Astrocyte of the cerebellum (primary cell): Measurements from ENCODE around the gene RAB37.

Source experiments
- DNase-seq: peaks from one replicate; pipeline ENCODE4 v3.0.0-alpha.2; 2011; ENCODE audit warnings: low read depth
- H3K4me3 ChIP-seq: 2 replicates; pipeline ENCODE4 v1.5.1; 2011; ENCODE audit warnings: mild to moderate bottlenecking, low read depth, low read length, moderate library complexity
- CTCF ChIP-seq: IDR thresholded peaks from 2 replicates; pipeline ENCODE4 v1.5.1; 2012; ENCODE audit warnings: low read length, low read depth, moderate library complexity, mild to moderate bottlenecking; ENCODE audit errors: missing control alignments
- in situ Hi-C: cut with HindIII; loops from 2 replicates; pipeline ENCODE4 v1.10.0; 2017; ENCODE audit warnings: low sequenced_read_pairs

Gene RAB37

GRCh38 chr17:74711058-74711824 is 25.8 kb upstream of the RAB37 start:
- no peak overlapping the region for H3K4me3 ChIP-seq
- no peak for DNase-seq
- TF ChIP-seq CTCF: no peak
- in situ Hi-C loops: no loop called here

GRCh38 chr17:74712301-74712700 is 24.8 kb upstream of the RAB37 start:
- no peak for DNase-seq
- no peak for TF ChIP-seq CTCF
- in situ Hi-C loops: no loop called here
- no peak overlapping the region for H3K4me3 ChIP-seq

- in situ Hi-C loops: no loop called here
- H3K4me3 ChIP-seq: no peak within 1 kb of the TSS
- no peak for DNase-seq
- TF ChIP-seq CTCF: no peak
These were observed 24.3 kb upstream of the RAB37 start, which contains the start of gene CD300LF for GRCh38 chr17:74712756-74713155. Gene CD300LF (minus strand): TSS chr17:74712923. CDS start chr17:74712866, 57 bp downstream.

- H3K4me3 ChIP-seq: no peak overlapping the region
- DNase-seq: no peak
- in situ Hi-C loops: no loop called here
- TF ChIP-seq CTCF: no peak
These were observed 23.8 kb upstream of the RAB37 start for GRCh38 chr17:74713171-74713755.

GRCh38 chr17:74715144-74715543 is 21.9 kb upstream of the RAB37 start:
- in situ Hi-C loops: no loop called here

GRCh38 chr17:74720506-74720905 is 16.6 kb upstream of the RAB37 start:
- H3K4me3 ChIP-seq: no peak overlapping the region
- no peak for TF ChIP-seq CTCF
- DNase-seq: no peak
- in situ Hi-C loops: no loop called here

More at GRCh38 chr17:74715144-74715543, 21.9 kb upstream of the RAB37 start:
- no peak for DNase-seq
- TF ChIP-seq CTCF: no peak
- no peak overlapping the region for H3K4me3 ChIP-seq
